Activated T-cell treated with anti-CD3 and anti-CD28 coated beads, Interleukin-2, amount 50 U/mL, for 72 hours (primary cell): ENCODE measurements around the gene GPR137C. TPM values are rescaled to one million over a fixed set of nuclear protein-coding genes. Genes with fewer than 3 reads are reported as not detected.
"Not testable (repeated sequence)": the region's sequence is repeated elsewhere in the genome, so short reads cannot be mapped to it uniquely, and the experiment has no call there.

ENCODE experiments used
- ATAC-seq, 2 donors: fragments of 150-1000 bp; cut with Tn5 transposase; replicated peaks in 1 of 2; 2 replicates each; pipeline ENCODE4 v1.10.0; 2021; ENCODE audit warnings: moderate library complexity in 2 of 2, mild to moderate bottlenecking in 1 of 2
- DNase-seq, 2 donors: peaks; one replicate each; pipeline ENCODE4 v3.0.0; 2021 to 2022; ENCODE audit warnings: mixed read lengths in 1 of 2
- H3K27ac Mint-ChIP-seq: one replicate; pipeline ENCODE4 v1.8.0; 2022; ENCODE audit warnings: mild to moderate bottlenecking, moderate library complexity, mixed read lengths
- H3K27me3 Mint-ChIP-seq: one replicate; pipeline ENCODE4 v1.8.0; 2022; ENCODE audit warnings: low read depth, mixed read lengths
- H3K36me3 Mint-ChIP-seq, 2 donors: one replicate each; pipeline ENCODE4 v1.8.0; 2022; ENCODE audit warnings: mixed read lengths in 2 of 2, mild to moderate bottlenecking in 1 of 2; ENCODE audit not compliant: insufficient read depth in 2 of 2
- H3K4me1 Mint-ChIP-seq: one replicate; pipeline ENCODE4 v1.8.0; 2022; ENCODE audit warnings: low read depth, mixed read lengths
- H3K4me3 Mint-ChIP-seq, 2 donors: one replicate each; pipeline ENCODE4 v1.8.0; 2022; ENCODE audit warnings: mild to moderate bottlenecking in 2 of 2, mixed read lengths in 2 of 2, moderate library complexity in 2 of 2
- H3K9me3 Mint-ChIP-seq, 2 donors: one replicate each; pipeline ENCODE4 v1.8.0; 2022; ENCODE audit warnings: mixed read lengths in 2 of 2
- total RNA-seq, 2 donors: library from RNA; stranded (reverse); gene quantifications; one replicate each; pipeline ENCODE4 v1.2.3, GENCODE V29; 2022

The GPR137C gene
- total RNA-seq, 2 donors from 2014 or later = 0.12 to 0.46 TPM

DNA sequence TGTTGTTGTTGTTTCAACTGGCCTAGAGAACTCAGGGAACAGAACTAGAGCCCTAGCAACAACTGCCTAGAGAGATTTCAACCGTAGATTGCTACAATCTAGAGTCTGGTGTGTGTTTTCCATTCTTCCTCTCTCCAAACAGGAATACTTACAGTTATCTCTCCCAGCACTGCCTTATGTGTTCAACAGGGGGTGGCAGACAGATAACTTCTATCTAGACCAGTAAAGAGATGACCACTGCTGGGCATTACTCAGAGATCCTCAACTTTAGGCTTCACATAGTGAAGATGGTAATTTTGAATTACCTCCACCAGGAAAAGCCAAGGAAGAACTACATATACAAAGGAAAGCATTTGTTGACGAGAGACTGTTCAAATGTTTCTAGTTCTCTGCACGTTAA lies 5.1 kb upstream of the GPR137C start:
- no peak overlapping the region for H3K27ac Mint-ChIP-seq
- no peaks in the 10 kb centered on the region for H3K27me3 Mint-ChIP-seq
- peaks cover 22% of the 10 kb centered on the region for H3K4me1 Mint-ChIP-seq
- H3K36me3 Mint-ChIP-seq = peaks cover 0 to 1% of the 10 kb centered on the region in 2 donors
- ATAC-seq (no peak), DNase-seq (no peak)
- no peak overlapping the region for H3K4me3 Mint-ChIP-seq
- H3K9me3 Mint-ChIP-seq = no peaks in the 10 kb centered on the region

DNA sequence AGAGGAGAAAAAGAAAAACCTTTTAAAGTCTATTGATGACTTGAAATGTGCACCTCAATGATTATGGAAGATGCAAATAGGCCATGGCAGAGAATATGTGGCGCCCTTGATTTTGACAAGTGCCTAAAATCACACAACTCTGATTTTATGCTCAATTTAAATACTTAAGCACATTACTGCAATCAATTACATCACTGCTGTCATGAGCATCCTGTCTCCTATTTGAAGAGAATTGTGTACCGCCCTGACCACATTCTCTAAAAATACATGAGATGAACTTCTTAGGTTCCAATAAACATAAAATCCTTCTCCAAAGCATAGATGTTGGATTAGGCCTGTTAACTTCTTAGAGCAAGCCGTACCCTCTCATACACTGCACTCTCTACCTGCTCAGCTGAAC lies 2.0 kb upstream of the GPR137C start:
- Mint-ChIP-seq H3K27me3 (peaks cover 12% of the 10 kb centered on the region), H3K4me3 (peak overlapping the region; percentile 98 to 100), H3K4me1 (peaks cover 22% of the 10 kb centered on the region), H3K27ac (no peak overlapping the region), H3K9me3 (no peaks in the 10 kb centered on the region), H3K36me3 (peaks cover 2 to 4% of the 10 kb centered on the region in 2 donors)
- ATAC-seq (no peak), DNase-seq (no peak)

DNA sequence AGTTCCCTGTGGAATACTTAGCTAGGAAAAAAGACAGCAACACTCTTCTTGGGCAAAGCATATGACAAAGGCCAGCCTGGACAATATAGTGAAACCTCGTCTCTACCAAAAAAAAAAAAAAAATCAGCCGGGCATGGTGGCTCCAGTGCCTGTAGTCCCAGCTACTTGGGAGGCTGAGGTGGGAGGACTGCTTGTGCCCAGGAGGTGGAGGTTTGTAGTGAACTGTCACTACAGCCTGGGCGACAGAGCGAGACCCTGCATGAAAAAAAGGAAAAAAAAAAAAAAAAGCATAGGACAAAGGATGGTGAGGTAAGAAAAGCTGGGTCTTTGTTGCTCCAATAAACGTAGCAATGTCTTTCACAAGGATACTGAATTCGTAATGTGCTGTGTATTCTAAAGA lies 1.4 kb upstream of the GPR137C start:
- H3K9me3 Mint-ChIP-seq = no peaks in the 10 kb centered on the region
- ATAC-seq = no peak
- DNase-seq = no peak
- peaks cover 22% of the 10 kb centered on the region for H3K4me1 Mint-ChIP-seq
- no peak overlapping the region for H3K27ac Mint-ChIP-seq
- H3K36me3 Mint-ChIP-seq = peaks cover 2 to 4% of the 10 kb centered on the region in 2 donors
- H3K27me3 Mint-ChIP-seq = peaks cover 15% of the 10 kb centered on the region
- H3K4me3 Mint-ChIP-seq = peak overlapping the region; percentile 98 to 100

DNA sequence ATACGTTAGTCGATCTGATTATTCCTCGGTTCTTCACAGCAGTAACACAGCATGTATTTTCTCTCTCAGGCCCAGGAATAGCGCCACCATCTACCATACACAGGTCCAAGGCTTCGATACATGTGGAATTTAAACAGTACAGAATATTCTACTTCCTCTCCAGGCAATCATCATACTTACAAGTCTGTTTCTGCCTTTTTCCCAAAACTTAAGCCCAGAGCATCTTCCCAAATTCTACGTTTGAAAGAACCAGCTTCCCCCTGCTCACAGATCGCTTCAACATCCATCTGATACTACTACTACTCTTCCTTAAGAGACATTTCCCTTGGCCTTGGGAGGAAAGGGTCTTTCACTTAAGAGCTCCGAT lies 957 bp upstream of the GPR137C start:
- H3K4me1 Mint-ChIP-seq = peaks cover 22% of the 10 kb centered on the region
- peaks cover 20% of the 10 kb centered on the region for H3K27me3 Mint-ChIP-seq
- DNase-seq (no peak), ATAC-seq (no peak)
- H3K36me3 Mint-ChIP-seq = peaks cover 2 to 4% of the 10 kb centered on the region in 2 donors
- H3K9me3 Mint-ChIP-seq = no peaks in the 10 kb centered on the region
- H3K4me3 Mint-ChIP-seq = peak overlapping the region; percentile 98 to 100
- peak overlapping the region; percentile 92 for H3K27ac Mint-ChIP-seq

DNA sequence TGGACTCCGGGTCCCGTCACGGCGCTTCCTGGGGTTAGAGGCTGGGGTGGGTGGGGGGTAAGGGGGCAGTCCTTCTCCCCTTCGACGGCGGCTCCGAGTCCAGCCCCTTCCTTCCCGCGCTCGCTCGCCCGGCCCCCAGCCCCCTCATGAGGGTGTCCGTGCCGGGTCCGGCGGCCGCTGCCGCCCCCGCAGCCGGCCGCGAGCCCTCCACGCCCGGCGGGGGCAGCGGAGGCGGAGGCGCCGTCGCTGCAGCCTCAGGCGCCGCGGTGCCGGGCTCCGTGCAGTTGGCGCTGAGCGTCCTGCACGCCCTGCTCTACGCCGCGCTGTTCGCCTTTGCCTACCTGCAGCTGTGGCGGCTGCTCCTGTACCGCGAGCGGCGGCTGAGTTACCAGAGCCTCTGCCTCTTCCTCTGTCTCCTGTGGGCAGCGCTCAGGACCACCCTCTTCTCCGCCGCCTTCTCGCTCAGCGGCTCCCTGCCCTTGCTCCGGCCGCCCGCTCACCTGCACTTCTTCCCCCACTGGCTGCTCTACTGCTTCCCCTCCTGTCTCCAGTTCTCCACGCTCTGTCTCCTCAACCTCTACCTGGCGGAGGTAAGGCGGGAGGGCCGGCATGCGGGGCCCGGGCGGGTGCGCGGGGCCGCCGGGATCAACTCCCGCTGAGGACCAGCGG lies 500 bp downstream of the GPR137C start:
- peak; percentile 58 for DNase-seq
- no peaks in the 10 kb centered on the region for H3K9me3 Mint-ChIP-seq
- H3K36me3 Mint-ChIP-seq = peaks cover 2 to 4% of the 10 kb centered on the region in 2 donors
- peak overlapping the region; percentile 98 to 100 for H3K4me3 Mint-ChIP-seq
- H3K4me1 Mint-ChIP-seq = peaks cover 22% of the 10 kb centered on the region
- H3K27ac Mint-ChIP-seq = no peak overlapping the region
- ATAC-seq = peak; percentile 47 to 52
- peaks cover 23% of the 10 kb centered on the region for H3K27me3 Mint-ChIP-seq

DNA sequence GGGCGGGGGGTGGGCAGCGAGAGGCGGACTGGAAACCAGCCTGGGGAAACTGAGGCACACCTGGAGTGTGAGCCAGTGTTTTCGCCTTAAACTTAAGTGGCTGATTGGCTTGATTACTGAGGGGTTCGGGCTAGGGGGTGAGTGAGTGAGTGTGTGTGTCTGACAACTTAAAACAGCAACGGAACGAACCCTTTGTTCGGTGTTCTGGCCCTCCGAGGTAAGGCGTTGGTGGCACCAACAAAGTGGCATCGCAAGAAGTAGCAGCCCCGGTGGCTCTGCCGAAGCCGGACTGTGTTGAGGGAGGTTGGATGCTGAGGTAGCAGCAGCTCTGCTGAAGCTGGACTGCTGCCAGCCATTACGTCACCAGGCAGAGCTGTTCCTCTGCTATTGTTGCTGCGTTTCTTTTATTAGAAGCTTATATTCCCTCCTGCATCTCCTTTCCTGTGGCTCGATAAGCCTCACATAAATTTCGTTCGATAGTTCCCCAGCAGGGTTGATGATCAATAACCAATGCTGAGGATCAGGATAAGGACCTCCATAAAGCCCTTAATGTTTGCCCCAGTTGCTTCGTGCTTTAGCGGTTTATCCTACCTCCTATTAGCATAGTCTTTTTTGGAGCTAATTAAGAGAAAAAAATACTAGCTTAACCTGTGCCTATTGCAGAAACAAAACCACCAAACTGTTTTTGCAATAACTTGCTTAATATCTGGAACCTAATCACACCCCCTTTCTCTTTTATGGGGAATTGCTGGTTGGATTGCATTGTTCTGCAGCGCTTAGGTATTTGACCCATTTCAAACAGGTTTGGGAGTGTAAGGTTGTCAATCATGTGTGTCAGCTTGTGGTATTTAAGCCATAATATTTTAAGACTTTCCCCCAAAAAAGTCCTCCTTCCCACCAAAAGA lies 1.3 kb downstream of the GPR137C start:
- Mint-ChIP-seq H3K36me3 (peaks cover 4% of the 10 kb centered on the region in 2 donors), H3K9me3 (peaks cover 0 to 1% of the 10 kb centered on the region in 2 donors), H3K4me1 (peaks cover 22% of the 10 kb centered on the region), H3K4me3 (peak overlapping the region; percentile 94 to 97), H3K27me3 (peaks cover 23% of the 10 kb centered on the region), H3K27ac (peak overlapping the region; percentile 51)
- ATAC-seq (peak in 1 of 2 donors; percentile 16), DNase-seq (peak; percentile 82 to 84)

DNA sequence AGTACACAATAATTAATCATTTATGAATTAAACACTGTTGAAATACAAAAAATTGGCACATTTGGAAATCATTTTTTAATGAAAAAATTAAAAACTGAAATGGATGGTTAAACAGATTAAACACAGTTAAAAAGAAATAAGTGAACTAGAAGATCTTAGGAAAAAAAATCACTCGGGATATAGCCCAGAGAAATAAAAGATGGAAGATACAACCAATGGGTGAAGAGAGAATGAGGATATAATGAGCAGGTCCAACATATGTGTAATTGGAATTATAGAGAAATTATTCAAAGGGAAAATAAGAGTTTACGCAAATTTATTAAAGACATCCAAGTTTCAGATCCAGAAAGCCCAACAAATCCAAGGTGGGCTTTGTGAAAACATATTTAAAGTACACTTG lies 6.1 kb downstream of the GPR137C start:
- H3K27me3 Mint-ChIP-seq = peaks cover 23% of the 10 kb centered on the region
- no peak for DNase-seq
- H3K9me3 Mint-ChIP-seq = peaks cover 0 to 1% of the 10 kb centered on the region in 2 donors
- no peak overlapping the region for H3K27ac Mint-ChIP-seq
- H3K4me1 Mint-ChIP-seq = no peaks in the 10 kb centered on the region
- peaks cover 3 to 5% of the 10 kb centered on the region in 2 donors for H3K36me3 Mint-ChIP-seq
- H3K4me3 Mint-ChIP-seq = no peak overlapping the region
- no peak for ATAC-seq

DNA sequence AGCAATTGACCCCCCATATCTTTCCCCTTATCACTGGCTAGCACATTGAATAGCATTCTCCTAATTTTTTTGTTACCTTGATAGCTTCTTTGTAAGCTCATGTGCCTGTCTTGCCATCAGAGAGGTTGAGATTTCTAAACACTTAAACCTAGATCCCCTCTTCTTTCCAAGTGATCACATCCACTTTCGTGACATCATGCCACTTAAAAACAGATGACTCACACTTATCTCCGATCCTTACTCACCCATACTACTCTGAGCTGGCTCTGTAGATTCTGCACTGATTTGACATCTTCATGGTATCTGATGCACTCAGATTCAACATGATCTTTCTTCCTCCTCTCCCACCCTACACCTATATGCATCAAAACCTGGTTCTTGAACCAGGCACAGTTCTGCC lies 10.5 kb downstream of the GPR137C start:
- H3K36me3 Mint-ChIP-seq = peaks cover 2% of the 10 kb centered on the region in 2 donors
- no peak for DNase-seq
- H3K4me1 Mint-ChIP-seq = no peaks in the 10 kb centered on the region
- peak; percentile 43 to 65 for ATAC-seq
- H3K9me3 Mint-ChIP-seq = peaks cover 0 to 1% of the 10 kb centered on the region in 2 donors
- H3K4me3 Mint-ChIP-seq = no peak overlapping the region
- H3K27me3 Mint-ChIP-seq = no peaks in the 10 kb centered on the region
- H3K27ac Mint-ChIP-seq = no peak overlapping the region

DNA sequence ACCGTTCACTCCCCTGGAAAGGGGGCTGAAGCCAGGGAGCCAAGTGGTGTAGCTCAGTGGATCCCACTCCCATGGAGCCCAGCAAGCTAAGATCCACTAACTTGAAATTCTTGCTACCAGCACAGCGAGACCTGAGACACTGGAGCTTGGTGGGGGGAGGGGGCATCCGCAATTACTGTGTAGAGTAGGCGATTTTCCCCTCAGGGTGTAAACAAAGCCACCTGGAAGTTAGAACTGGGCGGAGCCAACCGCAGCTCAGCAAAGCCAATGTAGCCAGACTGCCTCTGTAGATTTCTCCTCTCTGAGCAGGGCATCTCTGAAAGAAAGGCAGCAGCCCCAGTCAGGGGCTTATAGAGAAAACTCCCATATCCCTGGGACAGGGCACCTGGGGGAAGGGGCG lies 15.8 kb downstream of the GPR137C start:
- not testable (repeated sequence) for ATAC-seq, DNase-seq, H3K27ac Mint-ChIP-seq, H3K4me3 Mint-ChIP-seq, H3K4me1 Mint-ChIP-seq
- peaks cover 9 to 27% of the 10 kb centered on the region in 2 donors for H3K36me3 Mint-ChIP-seq
- peaks cover 10% of the 10 kb centered on the region for H3K27me3 Mint-ChIP-seq
- H3K9me3 Mint-ChIP-seq = peaks cover 22 to 26% of the 10 kb centered on the region in 2 donors

DNA sequence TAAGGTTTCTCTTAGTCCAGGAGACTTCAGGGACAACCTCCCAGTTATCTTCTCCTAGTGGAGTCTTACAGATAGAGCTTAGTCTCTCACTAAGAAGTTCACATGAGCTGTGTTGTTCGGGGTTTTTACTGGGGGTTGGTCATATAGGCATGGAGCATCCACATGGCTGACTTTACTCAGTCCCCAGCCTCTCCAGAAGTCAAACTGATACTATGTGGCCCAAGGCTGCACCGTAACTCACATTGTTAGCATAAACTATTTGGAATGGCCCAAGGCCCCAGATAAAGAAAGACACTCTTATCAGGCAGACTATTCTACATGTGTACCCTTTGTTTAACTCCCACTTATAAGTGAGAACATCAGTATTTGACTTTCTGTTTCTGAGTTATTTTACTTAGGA lies 23.2 kb downstream of the GPR137C start:
- Mint-ChIP-seq H3K9me3 (peaks cover 8 to 20% of the 10 kb centered on the region in 2 donors), H3K36me3 (peaks cover 3 to 14% of the 10 kb centered on the region in 2 donors), H3K27me3 (no peaks in the 10 kb centered on the region), H3K4me3 (no peak overlapping the region), H3K4me1 (no peaks in the 10 kb centered on the region), H3K27ac (no peak overlapping the region)
- ATAC-seq (no peak), DNase-seq (no peak)

DNA sequence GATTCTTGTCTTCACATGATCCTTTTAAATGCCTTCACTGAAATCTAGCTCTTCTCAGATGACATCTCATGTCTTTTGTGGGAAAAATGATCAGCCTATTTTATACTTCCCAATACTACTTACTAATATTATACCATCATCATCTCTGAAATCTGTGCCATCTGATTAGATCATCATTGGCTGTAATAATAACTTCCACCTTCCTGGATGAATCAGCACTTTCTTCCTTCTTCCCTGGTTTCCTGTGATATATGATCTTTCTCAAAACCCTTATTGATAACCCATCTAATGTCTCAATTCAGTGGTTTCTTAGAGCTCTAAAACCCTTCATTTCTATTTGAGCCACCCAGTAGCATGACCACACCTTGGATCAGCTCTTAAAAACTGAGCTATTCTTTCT lies 30.9 kb downstream of the GPR137C start:
- H3K36me3 Mint-ChIP-seq = no peaks in the 10 kb centered on the region
- no peak overlapping the region for H3K4me3 Mint-ChIP-seq
- H3K27ac Mint-ChIP-seq = no peak overlapping the region
- no peaks in the 10 kb centered on the region for H3K4me1 Mint-ChIP-seq
- no peaks in the 10 kb centered on the region for H3K27me3 Mint-ChIP-seq
- no peak for ATAC-seq
- DNase-seq = no peak
- H3K9me3 Mint-ChIP-seq = no peaks in the 10 kb centered on the region

DNA sequence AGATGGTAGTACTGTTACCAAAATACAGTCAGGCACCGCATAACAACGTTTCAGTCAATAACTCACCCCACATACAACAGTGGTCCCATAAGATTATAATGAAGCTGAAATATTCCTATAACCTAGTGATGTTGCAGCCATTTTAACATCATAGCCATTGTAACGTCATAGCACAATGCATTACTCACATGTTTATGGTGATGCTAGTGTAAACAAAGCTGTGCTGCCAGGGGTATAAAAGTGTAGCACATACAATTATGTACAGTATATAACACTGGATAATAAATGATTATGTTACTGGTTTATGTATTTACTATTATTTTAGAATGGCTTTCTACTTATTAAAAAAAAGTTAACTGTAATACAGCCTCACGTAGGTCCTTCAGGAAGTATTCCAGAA lies 37.0 kb downstream of the GPR137C start:
- no peak for DNase-seq
- Mint-ChIP-seq H3K36me3 (peaks cover 1 to 7% of the 10 kb centered on the region in 2 donors), H3K9me3 (peaks cover 3 to 9% of the 10 kb centered on the region in 2 donors), H3K27ac (no peak overlapping the region), H3K27me3 (no peaks in the 10 kb centered on the region), H3K4me1 (no peaks in the 10 kb centered on the region), H3K4me3 (no peak overlapping the region)
- no peak for ATAC-seq

DNA sequence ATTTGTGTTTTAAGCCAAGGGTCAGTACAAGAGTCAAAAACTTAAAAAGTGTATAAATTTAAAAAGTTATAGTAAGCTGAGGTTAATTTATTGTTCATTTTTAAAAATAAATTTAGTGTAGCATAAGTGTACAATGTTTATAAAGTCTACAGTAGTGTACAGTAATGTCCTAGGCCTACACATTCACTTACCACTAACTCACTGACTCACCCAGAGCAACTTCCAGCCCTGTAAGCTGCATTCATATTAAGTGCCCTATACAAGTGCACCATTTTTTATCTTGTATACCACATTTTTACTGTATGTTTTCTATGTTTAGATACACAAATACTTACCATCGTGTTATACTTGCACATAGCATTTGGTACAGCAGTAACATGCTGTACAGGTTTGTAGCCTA lies 37.7 kb downstream of the GPR137C start:
- DNase-seq (no peak), ATAC-seq (no peak)
- no peak overlapping the region for H3K27ac Mint-ChIP-seq
- H3K4me3 Mint-ChIP-seq = no peak overlapping the region
- peaks cover 1 to 7% of the 10 kb centered on the region in 2 donors for H3K36me3 Mint-ChIP-seq
- H3K27me3 Mint-ChIP-seq = no peaks in the 10 kb centered on the region
- peaks cover 5 to 9% of the 10 kb centered on the region in 2 donors for H3K9me3 Mint-ChIP-seq
- no peaks in the 10 kb centered on the region for H3K4me1 Mint-ChIP-seq
